HepG2 (cell line): ENCODE data around the gene VPS26A. TPM values are rescaled to one million over a fixed set of nuclear protein-coding genes. Genes with fewer than 3 reads are reported as not detected.

Experiments used
- AKAP8 ChIP-seq: sonication (generic); formaldehyde crosslinking; IDR thresholded peaks from 2 replicates; pipeline ENCODE4 v1.5.1; 2020; ENCODE audit warnings: mild to moderate bottlenecking, missing genetic modification reagents
- BRD4 ChIP-seq: sonication (generic); formaldehyde crosslinking; IDR thresholded peaks from 2 replicates; pipeline ENCODE4 v1.4.0; 2020; ENCODE audit warnings: missing genetic modification reagents
- FOXK1 ChIP-seq: sonication (generic); formaldehyde crosslinking; IDR thresholded peaks from 2 replicates; pipeline ENCODE4 v1.4.0; 2020; ENCODE audit warnings: low read depth, missing genetic modification reagents, borderline replicate concordance
- HCFC1 ChIP-seq: fragments of 150-350 bp; IDR thresholded peaks from 2 replicates; pipeline ENCODE4 v1.6.1; 2014; ENCODE audit warnings: low read depth, low read length
- ISX ChIP-seq: sonication (generic); formaldehyde crosslinking; conservative IDR thresholded peaks from 2 replicates; pipeline ENCODE4 v1.5.0; 2020; ENCODE audit warnings: missing genetic modification reagents
- KLF11 ChIP-seq: IDR thresholded peaks from 2 replicates; pipeline ENCODE4 v1.6.1; 2016; ENCODE audit warnings: missing compliant biosample characterization
- MEIS1 ChIP-seq: sonication (generic); formaldehyde crosslinking; IDR thresholded peaks from 2 replicates; pipeline ENCODE4 v1.9.0; 2021; ENCODE audit warnings: mild to moderate bottlenecking, missing genetic modification reagents, moderate library complexity, borderline replicate concordance
- REL ChIP-seq: sonication (generic); formaldehyde crosslinking; conservative IDR thresholded peaks from 2 replicates; pipeline ENCODE4 v1.8.0; 2022; ENCODE audit warnings: mild to moderate bottlenecking, missing genetic modification reagents, moderate library complexity
- RFX3 ChIP-seq: IDR thresholded peaks from 2 replicates; pipeline ENCODE4 v1.6.1; 2016; ENCODE audit warnings: missing biosample characterization, missing genetic modification reagents
- TBP ChIP-seq: sonication (generic); formaldehyde crosslinking; IDR thresholded peaks from 2 replicates; pipeline ENCODE4 v1.5.0; 2020; ENCODE audit warnings: missing genetic modification reagents
- TMF1 ChIP-seq: sonication (generic); formaldehyde crosslinking; IDR thresholded peaks from 2 replicates; pipeline ENCODE4 v1.8.1; 2022; ENCODE audit warnings: low read depth, missing genetic modification reagents
- ZC3H13 ChIP-seq: sonication (generic); formaldehyde crosslinking; IDR thresholded peaks from 2 replicates; pipeline ENCODE4 v1.8.1; 2023; ENCODE audit warnings: mild to moderate bottlenecking, missing genetic modification reagents, moderate library complexity
- ZMAT3 ChIP-seq: sonication (generic); formaldehyde crosslinking; conservative IDR thresholded peaks from 2 replicates; pipeline ENCODE4 v1.7.0; 2021; ENCODE audit warnings: missing genetic modification reagents
- ZNF30 ChIP-seq: sonication (generic); formaldehyde crosslinking; IDR thresholded peaks from 2 replicates; pipeline ENCODE4 v1.5.0; 2020; ENCODE audit warnings: mild to moderate bottlenecking, missing genetic modification reagents
- ZNF367 ChIP-seq: sonication (generic); formaldehyde crosslinking; IDR thresholded peaks from 2 replicates; pipeline ENCODE4 v1.4.0; 2020; ENCODE audit warnings: missing genetic modification reagents, borderline replicate concordance
- ZNF468 ChIP-seq: sonication (generic); formaldehyde crosslinking; IDR thresholded peaks from 2 replicates; pipeline ENCODE4 v1.8.0; 2022; ENCODE audit warnings: mild to moderate bottlenecking, moderate library complexity, missing genetic modification reagents
- ZNF747 ChIP-seq: sonication (generic); formaldehyde crosslinking; IDR thresholded peaks from 2 replicates; pipeline ENCODE4 v1.8.1; 2023; ENCODE audit warnings: missing genetic modification reagents, mild to moderate bottlenecking, borderline replicate concordance
- polyA plus RNA-seq, 8 experiments: library from polyadenylated mRNA; depleted of rRNA in 3 of 8; stranded (reverse) in 7 of 8; unstranded in 1 of 8; fragments of >200 nt; fragmentation: Illumina TruSeq in 4 of 8; extraction: Trizol in 4 of 8; gene quantifications; 2 replicates each; pipeline versions ENCODE4 v1.2.1 to v1.2.3, GENCODE V29; 2011 to 2016; ENCODE audit warnings: low read depth in 4 of 8, missing spikeins in 1 of 8, mixed read lengths in 1 of 8; ENCODE audit not compliant: insufficient read depth in 1 of 8
- total RNA-seq, 5 experiments: library from RNA; depleted of rRNA; stranded (reverse); fragments of >200 nt; fragmentation: Illumina TruSeq; extraction: Trizol; gene quantifications; 2 replicates each; pipeline ENCODE4 v1.2.3, GENCODE V29; 2016; ENCODE audit warnings: low read depth in 1 of 5
- TF ChIP-seq, protein P1 (sequence below): sonication (generic); formaldehyde crosslinking; IDR thresholded peaks from 2 replicates; pipeline ENCODE4 v1.8.1; 2023; ENCODE audit warnings: mild to moderate bottlenecking, missing genetic modification reagents, borderline replicate concordance
- TF ChIP-seq, protein P2 (sequence below): sonication (generic); formaldehyde crosslinking; IDR thresholded peaks from 2 replicates; pipeline ENCODE4 v1.4.0; 2020; ENCODE audit warnings: mild to moderate bottlenecking, missing genetic modification reagents, borderline replicate concordance
- TF ChIP-seq, protein P3 (sequence below): sonication (generic); formaldehyde crosslinking; IDR thresholded peaks from 2 replicates; pipeline ENCODE4 v1.5.1; 2020; ENCODE audit warnings: mild to moderate bottlenecking, missing genetic modification reagents, moderate library complexity
- TF ChIP-seq, protein P4 (sequence below): sonication (generic); formaldehyde crosslinking; IDR thresholded peaks from 2 replicates; pipeline ENCODE4 v1.9.0; 2021; ENCODE audit warnings: missing genetic modification reagents, borderline replicate concordance
- TF ChIP-seq, protein P5 (sequence below): sonication (generic); formaldehyde crosslinking; IDR thresholded peaks from 2 replicates; pipeline ENCODE4 v1.5.0; 2020; ENCODE audit warnings: missing genetic modification reagents
- TF ChIP-seq, protein P6 (sequence below): sonication (generic); formaldehyde crosslinking; IDR thresholded peaks from 2 replicates; pipeline ENCODE4 v1.5.1; 2020; ENCODE audit warnings: missing genetic modification reagents, mild to moderate bottlenecking, borderline replicate concordance

VPS26A gene
- total and polyA plus RNA-seq, 2 of the 13 experiments (the other 11 are each of a cell fraction or from before 2014, with no cell fraction given), result 12.9 to 32.6 TPM

DNA sequence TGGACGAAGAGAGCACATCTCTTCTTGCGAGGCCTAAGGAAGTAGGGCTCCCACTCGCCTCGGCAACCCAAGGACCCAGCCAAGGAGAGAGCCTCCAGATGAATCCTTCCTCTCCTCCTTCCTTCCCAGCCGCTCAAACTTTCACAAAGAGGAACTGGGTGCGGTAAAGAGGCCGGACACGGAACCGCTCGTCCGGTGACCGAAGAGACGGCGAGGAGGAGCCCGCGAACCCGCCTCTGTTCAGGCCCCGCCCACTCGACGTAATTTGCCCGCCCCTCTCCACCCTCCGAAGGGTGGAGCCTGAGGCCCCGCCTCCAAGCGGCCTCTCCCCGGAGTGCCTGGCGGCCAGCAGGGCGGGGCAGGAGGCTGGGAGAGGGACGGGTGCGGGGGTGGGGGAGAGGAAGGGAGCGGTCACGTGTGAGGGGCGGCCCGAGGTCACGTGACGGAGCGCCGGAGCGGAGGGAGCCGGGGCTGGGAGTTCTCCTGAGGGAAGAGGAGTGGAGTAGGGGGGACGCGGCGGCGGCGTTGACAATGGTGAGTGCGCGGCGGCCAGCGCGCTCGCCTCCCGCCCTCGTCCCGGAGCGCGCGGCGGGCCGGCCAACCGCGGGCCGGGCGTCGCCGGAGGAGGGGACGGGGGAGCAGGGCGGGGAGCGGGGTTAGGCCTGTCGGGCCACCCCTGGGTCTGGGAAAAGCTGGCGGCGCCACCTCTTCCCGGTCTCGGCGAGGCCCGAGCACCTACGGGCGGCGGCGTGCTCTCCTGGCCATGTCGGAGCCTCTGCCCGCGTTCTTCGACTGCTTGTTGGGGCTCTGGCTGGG is at the start of gene VPS26A (continued):
- TF ChIP-seq, protein P1, sequence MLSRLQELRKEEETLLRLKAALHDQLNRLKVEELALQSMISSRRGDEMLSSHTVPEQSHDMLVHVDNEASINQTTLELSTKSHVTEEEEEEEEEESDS (CRISPR knock-in tag), result no peak
- no peak for TF ChIP-seq BRD4 (CRISPR knock-in tag)
- TF ChIP-seq ZNF747, result no peak
- no peak for TF ChIP-seq ZNF468
- 0 out of 2 replicates have a peak, but pooled peaks have one; percentile 35 for TF ChIP-seq ISX
- TF ChIP-seq TBP (CRISPR knock-in tag), result no peak
- no peak for TF ChIP-seq ZNF367 (CRISPR knock-in tag)
- TF ChIP-seq RFX3, result no peak
- TF ChIP-seq TMF1 (CRISPR knock-in tag), result no peak
- TF ChIP-seq, protein P2, sequence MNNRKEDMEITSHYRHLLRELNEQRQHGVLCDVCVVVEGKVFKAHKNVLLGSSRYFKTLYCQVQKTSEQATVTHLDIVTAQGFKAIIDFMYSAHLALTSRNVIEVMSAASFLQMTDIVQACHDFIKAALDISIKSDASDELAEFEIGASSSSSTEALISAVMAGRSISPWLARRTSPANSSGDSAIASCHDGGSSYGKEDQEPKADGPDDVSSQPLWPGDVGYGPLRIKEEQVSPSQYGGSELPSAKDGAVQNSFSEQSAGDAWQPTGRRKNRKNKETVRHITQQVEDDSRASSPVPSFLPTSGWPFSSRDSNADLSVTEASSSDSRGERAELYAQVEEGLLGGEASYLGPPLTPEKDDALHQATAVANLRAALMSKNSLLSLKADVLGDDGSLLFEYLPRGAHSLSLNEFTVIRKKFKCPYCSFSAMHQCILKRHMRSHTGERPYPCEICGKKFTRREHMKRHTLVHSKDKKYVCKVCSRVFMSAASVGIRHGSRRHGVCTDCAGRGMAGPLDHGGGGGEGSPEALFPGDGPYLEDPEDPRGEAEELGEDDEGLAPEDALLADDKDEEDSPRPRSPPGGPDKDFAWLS (CRISPR knock-in tag), result no peak
- no peak for TF ChIP-seq REL (CRISPR knock-in tag)
- TF ChIP-seq AKAP8 (CRISPR knock-in tag), result no peak
- TF ChIP-seq KLF11 (CRISPR knock-in tag), result no peak
- TF ChIP-seq ZC3H13 (CRISPR knock-in tag), result no peak
- TF ChIP-seq, protein P3, sequence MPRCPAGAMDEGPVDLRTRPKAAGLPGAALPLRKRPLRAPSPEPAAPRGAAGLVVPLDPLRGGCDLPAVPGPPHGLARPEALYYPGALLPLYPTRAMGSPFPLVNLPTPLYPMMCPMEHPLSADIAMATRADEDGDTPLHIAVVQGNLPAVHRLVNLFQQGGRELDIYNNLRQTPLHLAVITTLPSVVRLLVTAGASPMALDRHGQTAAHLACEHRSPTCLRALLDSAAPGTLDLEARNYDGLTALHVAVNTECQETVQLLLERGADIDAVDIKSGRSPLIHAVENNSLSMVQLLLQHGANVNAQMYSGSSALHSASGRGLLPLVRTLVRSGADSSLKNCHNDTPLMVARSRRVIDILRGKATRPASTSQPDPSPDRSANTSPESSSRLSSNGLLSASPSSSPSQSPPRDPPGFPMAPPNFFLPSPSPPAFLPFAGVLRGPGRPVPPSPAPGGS, result 0 out of 2 replicates have a peak, but pooled peaks have one; percentile 22
- TF ChIP-seq, protein P4, sequence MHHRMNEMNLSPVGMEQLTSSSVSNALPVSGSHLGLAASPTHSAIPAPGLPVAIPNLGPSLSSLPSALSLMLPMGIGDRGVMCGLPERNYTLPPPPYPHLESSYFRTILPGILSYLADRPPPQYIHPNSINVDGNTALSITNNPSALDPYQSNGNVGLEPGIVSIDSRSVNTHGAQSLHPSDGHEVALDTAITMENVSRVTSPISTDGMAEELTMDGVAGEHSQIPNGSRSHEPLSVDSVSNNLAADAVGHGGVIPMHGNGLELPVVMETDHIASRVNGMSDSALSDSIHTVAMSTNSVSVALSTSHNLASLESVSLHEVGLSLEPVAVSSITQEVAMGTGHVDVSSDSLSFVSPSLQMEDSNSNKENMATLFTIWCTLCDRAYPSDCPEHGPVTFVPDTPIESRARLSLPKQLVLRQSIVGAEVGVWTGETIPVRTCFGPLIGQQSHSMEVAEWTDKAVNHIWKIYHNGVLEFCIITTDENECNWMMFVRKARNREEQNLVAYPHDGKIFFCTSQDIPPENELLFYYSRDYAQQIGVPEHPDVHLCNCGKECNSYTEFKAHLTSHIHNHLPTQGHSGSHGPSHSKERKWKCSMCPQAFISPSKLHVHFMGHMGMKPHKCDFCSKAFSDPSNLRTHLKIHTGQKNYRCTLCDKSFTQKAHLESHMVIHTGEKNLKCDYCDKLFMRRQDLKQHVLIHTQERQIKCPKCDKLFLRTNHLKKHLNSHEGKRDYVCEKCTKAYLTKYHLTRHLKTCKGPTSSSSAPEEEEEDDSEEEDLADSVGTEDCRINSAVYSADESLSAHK, result no peak
- TF ChIP-seq FOXK1 (CRISPR knock-in tag), result no peak; the same call in 1 of the 2 replicates
- TF ChIP-seq, protein P5, sequence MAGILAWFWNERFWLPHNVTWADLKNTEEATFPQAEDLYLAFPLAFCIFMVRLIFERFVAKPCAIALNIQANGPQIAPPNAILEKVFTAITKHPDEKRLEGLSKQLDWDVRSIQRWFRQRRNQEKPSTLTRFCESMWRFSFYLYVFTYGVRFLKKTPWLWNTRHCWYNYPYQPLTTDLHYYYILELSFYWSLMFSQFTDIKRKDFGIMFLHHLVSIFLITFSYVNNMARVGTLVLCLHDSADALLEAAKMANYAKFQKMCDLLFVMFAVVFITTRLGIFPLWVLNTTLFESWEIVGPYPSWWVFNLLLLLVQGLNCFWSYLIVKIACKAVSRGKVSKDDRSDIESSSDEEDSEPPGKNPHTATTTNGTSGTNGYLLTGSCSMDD (CRISPR knock-in tag), result no peak
- TF ChIP-seq HCFC1, result no peak; the same call in 1 of the 2 replicates
- TF ChIP-seq, protein P6, sequence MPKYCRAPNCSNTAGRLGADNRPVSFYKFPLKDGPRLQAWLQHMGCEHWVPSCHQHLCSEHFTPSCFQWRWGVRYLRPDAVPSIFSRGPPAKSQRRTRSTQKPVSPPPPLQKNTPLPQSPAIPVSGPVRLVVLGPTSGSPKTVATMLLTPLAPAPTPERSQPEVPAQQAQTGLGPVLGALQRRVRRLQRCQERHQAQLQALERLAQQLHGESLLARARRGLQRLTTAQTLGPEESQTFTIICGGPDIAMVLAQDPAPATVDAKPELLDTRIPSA (CRISPR knock-in tag), result no peak
- peak; percentile 69; the same call in 1 of the 2 replicates for TF ChIP-seq MEIS1 (CRISPR knock-in tag)
- no peak for TF ChIP-seq ZNF30 (CRISPR knock-in tag)
- peak; percentile 84; the same call in 1 of the 2 replicates for TF ChIP-seq ZMAT3 (CRISPR knock-in tag)
